ENCODE data around the gene NOD1.
"Not testable (repeated sequence)": the region's sequence is repeated elsewhere in the genome, so short reads cannot be mapped to it uniquely, and the experiment has no call there.

Gene NOD1

GRCh38 chr7:30511973-30512662 lies 33.5 kb upstream of the NOD1 start:
- DNase-seq (ENCODE audit: low spot score), result no peak
- CTCF ChIA-PET, result interaction anchor here (0.6 to 3.1 kb wide), 3 partner anchors 52 to 432 kb away, joined by 4 to 17 read pairs (median 5); no protein-coding TSS in a partner anchor

GRCh38 chr7:30511494-30511893 lies 32.9 kb upstream of the NOD1 start:
- TF ChIP-seq CTCF (conservative IDR thresholded peaks at IDR 0.05; ENCODE audit: low read depth), result no peak
- ChIA-PET CTCF (interaction anchor here (1.6 to 3.1 kb wide), 2 partner anchors 53 to 59 kb away, joined by 5 to 17 read pairs; no protein-coding TSS in a partner anchor), POLR2A (ENCODE audit: low non-redundant PET) (no interaction called here)
- DNase-seq (ENCODE audit: low spot score), result no peak
- no peak overlapping the region for H3K27ac ChIP-seq

More at GRCh38 chr7:30511973-30512662, 33.5 kb upstream of the NOD1 start:
- TF ChIP-seq CTCF (conservative IDR thresholded peaks at IDR 0.05; ENCODE audit: low read depth), result no peak
- no peak overlapping the region for H3K27ac ChIP-seq
- POLR2A ChIA-PET (ENCODE audit: low non-redundant PET), result no interaction called here

- DNase-seq (ENCODE audit: low spot score), result peak; percentile 15
- H3K27ac ChIP-seq, result no peak overlapping the region
- ChIA-PET CTCF (interaction anchor here (0.6 to 3.1 kb wide), 8 partner anchors 8 to 624 kb away, joined by 3 to 17 read pairs (median 3); no protein-coding TSS in a partner anchor), POLR2A (ENCODE audit: low non-redundant PET) (no interaction called here)
- peak; percentile 83 for TF ChIP-seq CTCF (conservative IDR thresholded peaks at IDR 0.05; ENCODE audit: low read depth)
Observed at GRCh38 chr7:30510124-30511075, 31.8 kb upstream of the NOD1 start.

GRCh38 chr7:30509171-30509857 lies 30.7 kb upstream of the NOD1 start:
- POLR2A ChIA-PET (ENCODE audit: low non-redundant PET); H3K27ac ChIP-seq; DNase-seq (ENCODE audit: low spot score): not testable (repeated sequence)
- CTCF ChIA-PET, result interaction anchor here (0.6 to 3.1 kb wide), 2 partner anchors 9 to 55 kb away, joined by 3 to 17 read pairs; no protein-coding TSS in a partner anchor

GRCh38 chr7:30507346-30507900 lies 28.8 kb upstream of the NOD1 start:
- CTCF ChIA-PET, result interaction anchor here (0.6 to 0.9 kb wide), 2 partner anchors 16 to 61 kb away, joined by 3 read pairs; no protein-coding TSS in a partner anchor
- DNase-seq (ENCODE audit: low spot score); POLR2A ChIA-PET (ENCODE audit: low non-redundant PET); H3K27ac ChIP-seq: not testable (repeated sequence)

- ChIA-PET POLR2A (ENCODE audit: low non-redundant PET) (interaction anchor here (0.7 kb wide), 1 partner anchor 339 kb away, joined by 3 read pairs; no protein-coding TSS in a partner anchor), CTCF (no interaction called here)
- DNase-seq (ENCODE audit: low spot score), result no peak
- no peak for TF ChIP-seq CTCF (conservative IDR thresholded peaks at IDR 0.05; ENCODE audit: low read depth)
- H3K27ac ChIP-seq, result peak overlapping the region; percentile 81
Observed at GRCh38 chr7:30505174-30505697, 26.7 kb upstream of the NOD1 start.
